ENCODE data around the gene NRF1. TPM values are rescaled to one million over a fixed set of nuclear protein-coding genes. Genes with fewer than 3 reads are reported as not detected.
"Not testable (repeated sequence)": the region's sequence is repeated elsewhere in the genome, so short reads cannot be mapped to it uniquely, and the experiment has no call there.

Gene NRF1
- polyA plus RNA-seq, 3 donors: 21.9 to 25.3 (median 23.6) TPM

GRCh38 chr7:129603594-129603993 is 7.9 kb upstream of the NRF1 start:
- not testable (repeated sequence) for DNase-seq (ENCODE audit: extremely low read depth in 1 of 11, low read depth in 9 of 11, low spot score in 4 of 11)

GRCh38 chr7:129604021-129604420 is 7.5 kb upstream of the NRF1 start:
- not testable (repeated sequence) for DNase-seq (ENCODE audit: extremely low read depth in 1 of 11, low read depth in 9 of 11, low spot score in 4 of 11)

- DNase-seq (ENCODE audit: extremely low read depth in 1 of 11, low read depth in 9 of 11, low spot score in 4 of 11): no peak
Measured at GRCh38 chr7:129604713-129605437, 6.6 kb upstream of the NRF1 start.

GRCh38 chr7:129605960-129606614 is 5.4 kb upstream of the NRF1 start:
- no peak for DNase-seq (ENCODE audit: extremely low read depth in 1 of 11, low read depth in 9 of 11, low spot score in 4 of 11)

- no peak for DNase-seq (ENCODE audit: extremely low read depth in 1 of 11, low read depth in 9 of 11, low spot score in 4 of 11)
Measured at GRCh38 chr7:129606803-129607202, 4.7 kb upstream of the NRF1 start.

GRCh38 chr7:129607471-129608120 is 3.9 kb upstream of the NRF1 start:
- DNase-seq (ENCODE audit: extremely low read depth in 1 of 11, low read depth in 9 of 11, low spot score in 4 of 11): no peak

- no peak for DNase-seq (ENCODE audit: extremely low read depth in 1 of 11, low read depth in 9 of 11, low spot score in 4 of 11)
Measured at GRCh38 chr7:129609666-129610065, 1.9 kb upstream of the NRF1 start.

- DNase-seq (ENCODE audit: extremely low read depth in 1 of 11, low read depth in 9 of 11, low spot score in 4 of 11): no peak
Measured at GRCh38 chr7:129610709-129611245, 743 bp upstream of the NRF1 start.

- DNase-seq (ENCODE audit: extremely low read depth in 1 of 11, low read depth in 9 of 11, low spot score in 4 of 11): peak in 8 of 11 donors; percentile 18 to 44 (median 30)
Measured at GRCh38 chr7:129612112-129613015, 844 bp downstream of the NRF1 start.

GRCh38 chr7:129613016-129613337 is 1.5 kb downstream of the NRF1 start:
- no peak for DNase-seq (ENCODE audit: extremely low read depth in 1 of 11, low read depth in 9 of 11, low spot score in 4 of 11)

GRCh38 chr7:129615018-129615417 is 3.5 kb downstream of the NRF1 start:
- DNase-seq (ENCODE audit: extremely low read depth in 1 of 11, low read depth in 9 of 11, low spot score in 4 of 11): no peak

- no peak for DNase-seq (ENCODE audit: extremely low read depth in 1 of 11, low read depth in 9 of 11, low spot score in 4 of 11)
Measured at GRCh38 chr7:129616530-129616929, 5.0 kb downstream of the NRF1 start.

- no peak for DNase-seq (ENCODE audit: extremely low read depth in 1 of 11, low read depth in 9 of 11, low spot score in 4 of 11)
Measured at GRCh38 chr7:129617178-129617577, 5.7 kb downstream of the NRF1 start.

- DNase-seq (ENCODE audit: extremely low read depth in 1 of 11, low read depth in 9 of 11, low spot score in 4 of 11): no peak
Measured at GRCh38 chr7:129617652-129618051, 6.1 kb downstream of the NRF1 start.

GRCh38 chr7:129626896-129627295 is 15.4 kb downstream of the NRF1 start:
- no peak for DNase-seq (ENCODE audit: extremely low read depth in 1 of 11, low read depth in 9 of 11, low spot score in 4 of 11)

GRCh38 chr7:129630341-129630740 is 18.8 kb downstream of the NRF1 start:
- no peak for DNase-seq (ENCODE audit: extremely low read depth in 1 of 11, low read depth in 9 of 11, low spot score in 4 of 11)

GRCh38 chr7:129634361-129635034 is 23.0 kb downstream of the NRF1 start:
- DNase-seq (ENCODE audit: extremely low read depth in 1 of 11, low read depth in 9 of 11, low spot score in 4 of 11): no peak

- DNase-seq (ENCODE audit: extremely low read depth in 1 of 11, low read depth in 9 of 11, low spot score in 4 of 11): peak in 9 of 11 donors; percentile 7 to 61 (median 45)
Measured at GRCh38 chr7:129635300-129636029, 23.9 kb downstream of the NRF1 start.

All from renal cortex interstitium (tissue), 11 donors.